Heart right ventricle (tissue), 16 donors: ENCODE data around the gene USP5. TPM values are rescaled to one million over a fixed set of nuclear protein-coding genes. Genes with fewer than 3 reads are reported as not detected.
A peak's percentile ranks its signal among the peaks of the same experiment; 100 is the strongest.

Source experiments
- ATAC-seq, 8 donors: fragments of 200-7000 bp; cut with Tn5 transposase; one replicate each; pipeline ENCODE4 v1.9.1; 2020; ENCODE audit warnings: mild to moderate bottlenecking in 8 of 8, moderate library complexity in 8 of 8, moderate number of reproducible peaks in 1 of 8
- DNase-seq, 2 donors: peaks; one replicate each; pipeline ENCODE4 v3.0.0-alpha.2; 2020
- H3K27ac ChIP-seq, 10 donors: fragments of 200-600 bp; sonication (generic) in 2 of 10; one replicate each; pipeline versions ENCODE4 v1.5.0 to v1.8.0; 2020 to 2022; ENCODE audit warnings: mild to moderate bottlenecking in 3 of 10
- H3K27me3 ChIP-seq, 7 donors: fragments of 200-600 bp; one replicate each; pipeline ENCODE4 v1.8.0; 2021 to 2022; ENCODE audit warnings: mild to moderate bottlenecking in 2 of 7
- H3K36me3 ChIP-seq, 9 donors: fragments of 200-600 bp; sonication (generic) in 1 of 9; one replicate each; pipeline versions ENCODE4 v1.5.0 to v1.8.0; 2020 to 2022; ENCODE audit warnings: mild to moderate bottlenecking in 2 of 9
- H3K4me1 ChIP-seq, 9 donors: fragments of 200-600 bp; sonication (generic) in 1 of 9; one replicate each; pipeline versions ENCODE4 v1.5.0 to v1.8.0; 2020 to 2022; ENCODE audit warnings: mild to moderate bottlenecking in 4 of 9
- H3K4me3 ChIP-seq, 10 donors: fragments of 200-600 bp; sonication (generic) in 2 of 10; one replicate each; pipeline versions ENCODE4 v1.5.0 to v1.8.0; 2020 to 2022; ENCODE audit warnings: mild to moderate bottlenecking in 7 of 10, moderate library complexity in 2 of 10
- H3K9me3 ChIP-seq, 11 donors: fragments of 200-600 bp in 10 of 11; sonication (generic) in 2 of 11; one replicate each; pipeline versions ENCODE4 v1.5.0 to v1.8.0; 2013 to 2022; ENCODE audit warnings: mild to moderate bottlenecking in 2 of 11, control low read depth in 1 of 11, moderate library complexity in 1 of 11
- WGBS, 2 donors: extraction: QIAGEN DNeasy Blood & Tissue Kit; methylation state at CpG; one replicate each; pipeline ENCODE4 v1.1.7; 2013; ENCODE audit warnings: inconsistent platforms in 1 of 2; 5-methylcytosine and 5-hydroxymethylcytosine counted together
- intact Hi-C, 10 donors: fragments of 100-400 bp; cut with DNase I; formaldehyde crosslinking; loops; one replicate each; pipeline versions ENCODE4 v1.11.1 to v1.14.2; 2022
- polyA plus RNA-seq, 2 donors: library from polyadenylated mRNA; stranded (reverse); fragments of 200-250 nt; gene quantifications; one replicate each; pipeline ENCODE4 v1.2.3, GENCODE V29; 2013
- total RNA-seq, 10 donors: library from RNA; stranded (reverse); fragmentation: NEBNext Ultra II Directional in 3 of 10; extraction: Animal tissue kit (Norgen Biotek cat#: 25700) in 3 of 10; gene quantifications; one replicate each; pipeline versions ENCODE4 v1.2.1 to v1.2.4, GENCODE V29; 2021 to 2023
- TF ChIP-seq, protein P1 (sequence below), 9 donors: fragments of 200-600 bp; sonication (generic) in 2 of 9; IDR thresholded peaks; one replicate each; pipeline versions ENCODE4 v1.5.0 to v1.8.0; 2021 to 2022; ENCODE audit warnings: antibody characterized with exemption in 9 of 9, mild to moderate bottlenecking in 5 of 9, moderate library complexity in 1 of 9
- donor health status: Arrhythmogenic right ventricular cardiomyopathy.
- donor health status: ischemic (EF 13 %, LVEDD 7.1; RV severe dilation, severe dysfunction).
- donor health status: healthy with polysubstance abuse.
- donor health status: DM: no; HTN: yes; CAD: no.
- donor health status: DM: no; HTN: no; CAD: no.
- donor health status: ischemic (EF 25% LVEDD 6.9; RV normal size, moderate dysfunction).
- donor health status: ischemic (EF 25% LVEDD 5.7; RV mildly dilated, moderate dysfunction).
- donor health status: healthy.
- donor health status: DM: yes; HTN: yes; CAD: no.
- donor health status: Ischemic cardiomyopathy.
- donor health status: ischemic (EF 35%, LVEDD 5.7; RV mildly dilated, moderate dysfunction).
- donor health status: nonischemic (EF 11% LVEDD 7.7; RV severe dilation, severe dysfunction).
- donor health status: DM: yes; HTN: yes; CAD: no.
- donor health status: PGD.
- donor health status: ischemic (EF 29% LVEDD 5.4; RV normal size, mild dysfunction).
- donor health status: nonischemic (EF 23%, LVEDD 6.1; RV moderate dilation, normal function).

Gene USP5
- total and polyA plus RNA-seq, 12 donors, result 17.6 to 95.5 (median 73.0) TPM

DNA sequence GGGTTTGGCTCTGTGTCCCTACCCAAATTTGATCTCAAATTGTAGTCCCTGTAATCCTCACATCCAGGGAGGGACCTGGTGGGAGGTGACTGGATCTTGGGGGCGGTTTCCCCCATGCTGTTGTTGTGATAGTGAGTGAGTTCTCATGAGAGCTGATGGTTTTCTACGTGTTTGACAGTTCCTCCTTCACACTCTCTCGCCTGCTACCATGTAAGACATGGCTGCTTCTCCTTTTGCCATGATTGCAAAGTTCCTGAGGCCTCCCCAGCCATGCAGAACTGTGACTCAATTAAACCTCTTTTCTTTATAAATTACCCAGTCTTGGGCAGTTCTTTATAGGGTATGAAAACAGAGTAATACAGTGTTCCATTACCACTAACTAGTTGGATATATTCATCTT, 42.4 kb downstream of the USP5 start:
- Histone ChIP-seq H3K36me3 (no peaks in the 10 kb centered on the region), H3K9me3 (no peaks in the 10 kb centered on the region), H3K4me3 (no peak overlapping the region), H3K4me1 (peaks cover 0 to 19% (median 13%) of the 10 kb centered on the region in 9 donors), H3K27ac (no peak overlapping the region), H3K27me3 (no peaks in the 10 kb centered on the region)
- WGBS, 2 donors, result 84 to 85% methylated on average over 3 of the region's 3 CpGs
- no peak for DNase-seq
- TF ChIP-seq, protein P1, sequence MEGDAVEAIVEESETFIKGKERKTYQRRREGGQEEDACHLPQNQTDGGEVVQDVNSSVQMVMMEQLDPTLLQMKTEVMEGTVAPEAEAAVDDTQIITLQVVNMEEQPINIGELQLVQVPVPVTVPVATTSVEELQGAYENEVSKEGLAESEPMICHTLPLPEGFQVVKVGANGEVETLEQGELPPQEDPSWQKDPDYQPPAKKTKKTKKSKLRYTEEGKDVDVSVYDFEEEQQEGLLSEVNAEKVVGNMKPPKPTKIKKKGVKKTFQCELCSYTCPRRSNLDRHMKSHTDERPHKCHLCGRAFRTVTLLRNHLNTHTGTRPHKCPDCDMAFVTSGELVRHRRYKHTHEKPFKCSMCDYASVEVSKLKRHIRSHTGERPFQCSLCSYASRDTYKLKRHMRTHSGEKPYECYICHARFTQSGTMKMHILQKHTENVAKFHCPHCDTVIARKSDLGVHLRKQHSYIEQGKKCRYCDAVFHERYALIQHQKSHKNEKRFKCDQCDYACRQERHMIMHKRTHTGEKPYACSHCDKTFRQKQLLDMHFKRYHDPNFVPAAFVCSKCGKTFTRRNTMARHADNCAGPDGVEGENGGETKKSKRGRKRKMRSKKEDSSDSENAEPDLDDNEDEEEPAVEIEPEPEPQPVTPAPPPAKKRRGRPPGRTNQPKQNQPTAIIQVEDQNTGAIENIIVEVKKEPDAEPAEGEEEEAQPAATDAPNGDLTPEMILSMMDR (IDR thresholded peaks at IDR 0.05), result no peak
- intact Hi-C loops, result no loop called here
- ATAC-seq, result no peak

DNA sequence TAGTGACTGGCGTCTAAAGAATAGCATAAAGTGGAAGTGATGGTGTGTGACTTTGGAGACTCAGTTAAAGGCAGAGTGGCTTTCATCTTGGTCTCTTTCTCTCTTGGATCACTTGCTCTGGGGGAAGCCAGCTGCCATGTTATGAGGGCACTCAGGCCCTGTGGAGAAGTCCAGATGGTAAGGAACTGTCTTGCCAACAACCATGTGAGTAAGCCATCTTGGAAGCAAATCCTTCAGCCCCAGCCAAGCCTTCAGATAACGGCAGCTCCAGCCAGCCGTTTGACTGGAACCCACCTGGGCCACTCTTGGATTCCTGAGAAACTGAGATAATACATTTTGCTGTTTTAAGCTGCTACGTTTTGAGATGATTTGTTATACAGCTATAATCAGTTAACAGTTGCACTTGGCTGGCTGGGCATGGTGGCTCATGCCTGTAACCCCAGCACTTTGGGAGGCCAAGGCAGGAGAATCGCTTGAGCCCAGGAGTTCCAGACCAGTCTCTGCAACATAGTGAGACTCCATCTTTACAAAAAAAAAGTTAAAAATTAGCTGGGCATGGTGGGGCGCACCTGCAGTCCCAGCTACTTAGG, 45.0 kb downstream of the USP5 start:
- no peaks in the 10 kb centered on the region for H3K36me3 ChIP-seq
- intact Hi-C loops, result no loop called here
- WGBS, 2 donors, result 79 to 81% methylated on average over 6 of the region's 6 CpGs

DNA sequence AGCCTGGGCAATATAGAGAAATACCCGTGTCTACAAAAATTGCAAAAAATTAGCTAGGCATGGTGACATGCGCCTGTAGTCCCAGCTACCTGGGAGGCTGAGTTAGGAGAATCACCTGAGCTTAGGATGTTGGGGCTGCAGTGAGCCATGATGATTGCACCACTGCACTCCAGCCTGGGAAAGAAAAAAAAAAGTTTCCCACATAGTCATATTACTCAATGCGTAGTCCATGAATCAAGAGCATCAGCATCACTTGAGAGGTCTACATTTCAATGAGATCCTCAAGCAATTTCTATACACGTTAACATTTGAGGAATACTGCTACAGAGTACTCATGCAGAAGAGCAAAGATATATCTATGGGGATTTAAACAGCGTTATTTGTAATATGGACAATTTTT, 47.5 kb downstream of the USP5 start:
- H3K36me3 ChIP-seq, result no peaks in the 10 kb centered on the region
- H3K27ac ChIP-seq, result no peak overlapping the region
- H3K9me3 ChIP-seq, result no peaks in the 10 kb centered on the region
- DNase-seq, result no peak
- TF ChIP-seq, protein P1 (IDR thresholded peaks at IDR 0.05), result no peak
- peaks cover 0 to 18% (median 11%) of the 10 kb centered on the region in 9 donors for H3K4me1 ChIP-seq
- intact Hi-C loops, result no loop called here
- H3K27me3 ChIP-seq, result no peaks in the 10 kb centered on the region
- ATAC-seq, result no peak
- WGBS, 2 donors, result 73 to 89% methylated on average over 5 of the region's 5 CpGs
- no peak overlapping the region for H3K4me3 ChIP-seq

More for the DNA sequence above, 45.0 kb downstream of the USP5 start:
- TF ChIP-seq, protein P1 (IDR thresholded peaks at IDR 0.05), result no peak
- H3K27ac ChIP-seq, result no peak overlapping the region
- H3K9me3 ChIP-seq, result no peaks in the 10 kb centered on the region
- peaks cover 0 to 13% (median 5%) of the 10 kb centered on the region in 9 donors for H3K4me1 ChIP-seq
- no peak overlapping the region for H3K4me3 ChIP-seq
- H3K27me3 ChIP-seq, result no peaks in the 10 kb centered on the region
- no peak for ATAC-seq
- no peak for DNase-seq

DNA sequence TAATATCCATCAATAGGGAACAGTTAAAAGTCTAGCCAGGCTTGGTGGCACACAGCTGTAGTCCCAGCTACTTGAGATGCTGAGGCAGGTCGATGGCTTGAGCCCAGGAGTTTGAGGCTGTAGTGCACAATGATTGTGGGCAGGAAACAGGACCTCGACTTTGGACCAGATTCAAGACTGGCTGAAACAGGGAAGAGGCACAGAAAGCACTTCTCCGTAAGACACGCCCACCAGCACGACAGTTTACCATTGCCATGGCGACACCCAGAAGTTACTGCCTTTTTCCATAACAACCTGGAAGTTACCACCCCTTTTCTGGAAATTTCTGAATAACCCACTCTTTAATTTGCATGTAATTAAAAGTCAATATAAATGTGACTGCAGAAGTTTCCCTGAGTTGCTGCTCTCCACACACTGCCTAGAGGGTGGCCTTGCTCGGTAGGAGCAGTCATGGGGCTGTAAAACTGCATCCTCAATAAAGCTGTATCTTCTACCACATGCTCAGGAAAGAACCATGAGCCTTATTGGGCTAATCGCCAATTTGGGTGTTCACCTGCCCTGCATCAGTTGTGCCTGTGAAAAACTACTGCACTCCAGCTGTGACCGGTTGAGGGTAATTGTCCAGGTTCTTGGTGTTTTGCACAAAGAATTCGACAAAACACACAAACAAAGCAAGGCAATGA, 48.0 kb downstream of the USP5 start:
- Histone ChIP-seq H3K4me3 (no peak overlapping the region), H3K27me3 (no peaks in the 10 kb centered on the region), H3K27ac (peak overlapping the region in 1 of 10 donors; percentile 1), H3K36me3 (no peaks in the 10 kb centered on the region), H3K4me1 (peaks cover 0 to 21% (median 11%) of the 10 kb centered on the region in 9 donors), H3K9me3 (no peaks in the 10 kb centered on the region)
- intact Hi-C loops, result no loop called here
- 57 to 69% methylated on average over 10 of the region's 10 CpGs for WGBS, 2 donors
- peak; percentile 50 to 83 for DNase-seq
- TF ChIP-seq, protein P1 (IDR thresholded peaks at IDR 0.05), result no peak
- ATAC-seq, result peak in 6 of 8 donors; percentile 12 to 46 (median 20)
